Smooth muscle cell (in vitro differentiated cells): Measurements from ENCODE around the gene CETP. TPM values are rescaled to one million over a fixed set of nuclear protein-coding genes. Genes with fewer than 3 reads are reported as not detected.

ENCODE experiments used
- DNase-seq: peaks from one replicate; lab custom pipeline; 2025; ENCODE audit not compliant: unreplicated experiment; lab: John Stamatoyannopoulos, UW
- H2AFZ ChIP-seq: fragments of 200-600 bp; sonication (generic); 2 replicates; pipeline ENCODE4 v1.6.0; 2016; ENCODE audit warnings: antibody characterized with exemption, low read depth, mild to moderate bottlenecking
- H3F3A ChIP-seq: fragments of 200-600 bp; sonication (generic); 2 replicates; pipeline ENCODE4 v1.6.0; 2017; ENCODE audit warnings: antibody characterized with exemption, low read depth
- H3K27ac ChIP-seq: fragments of 200-600 bp; sonication (generic); 2 replicates; pipeline ENCODE4 v1.5.1; 2016; ENCODE audit warnings: low read depth, mild to moderate bottlenecking
- H3K27me3 ChIP-seq: fragments of 200-600 bp; sonication (generic); 2 replicates; pipeline ENCODE4 v1.6.1; 2016; ENCODE audit warnings: low read depth, mild to moderate bottlenecking
- H3K36me3 ChIP-seq: fragments of 200-600 bp; sonication (generic); 2 replicates; pipeline ENCODE4 v1.5.1; 2016; ENCODE audit warnings: low read depth
- H3K4me1 ChIP-seq: fragments of 200-600 bp; sonication (generic); 2 replicates; pipeline ENCODE4 v1.5.1; 2016; ENCODE audit warnings: low read depth
- H3K4me2 ChIP-seq: fragments of 200-600 bp; sonication (generic); 2 replicates; pipeline ENCODE4 v1.6.0; 2016; ENCODE audit warnings: mild to moderate bottlenecking
- H3K4me3 ChIP-seq: fragments of 200-600 bp; sonication (generic); 2 replicates; pipeline ENCODE4 v1.5.1; 2016; ENCODE audit warnings: mild to moderate bottlenecking
- H3K79me2 ChIP-seq: fragments of 200-600 bp; sonication (generic); 2 replicates; pipeline ENCODE4 v1.6.0; 2016; ENCODE audit warnings: low read depth, mild to moderate bottlenecking
- H3K9ac ChIP-seq: fragments of 200-600 bp; sonication (generic); 2 replicates; pipeline ENCODE4 v1.6.0; 2016; ENCODE audit warnings: low read depth
- H3K9me3 ChIP-seq: fragments of 200-600 bp; sonication (generic); replicated peaks from 2 replicates; pipeline ENCODE4 v1.5.1; 2016; ENCODE audit warnings: low read depth
- H4K20me1 ChIP-seq: fragments of 200-600 bp; sonication (generic); 2 replicates; pipeline ENCODE4 v1.6.0; 2016; ENCODE audit warnings: low read depth
- CTCF ChIP-seq: fragments of 200-600 bp; sonication (generic); IDR thresholded peaks from 2 replicates; pipeline ENCODE4 v1.5.1; 2017; ENCODE audit warnings: borderline replicate concordance, mild to moderate bottlenecking, antibody characterized with exemption; ENCODE audit not compliant: insufficient read depth, poor library complexity, severe bottlenecking
- WGBS: methylation state at CpG from one replicate; pipeline ENCODE4 v1.1.7; 2016; ENCODE audit warnings: low lambda C conversion rate; 5-methylcytosine and 5-hydroxymethylcytosine counted together
- polyA plus RNA-seq: library from polyadenylated mRNA; unstranded; fragments of >200 nt; fragmentation: Nextera tagmentation; extraction: Ambion mirVana; gene quantifications from 2 replicates; pipeline ENCODE4 v1.2.1, GENCODE V29; 2016
- total RNA-seq: library from RNA; depleted of rRNA; stranded (reverse); fragments of >200 nt; gene quantifications from 2 replicates; pipeline ENCODE4 v1.2.3, GENCODE V29; 2014

The CETP gene
- total and polyA plus RNA-seq, 2 experiments from 2014 or later: not detected

- Histone ChIP-seq H3K4me2 (no peak overlapping the region), H3F3A (peaks cover 10% of the 10 kb centered on the region), H3K79me2 (no peaks in the 10 kb centered on the region), H3K4me3 (no peak overlapping the region), H3K36me3 (no peaks in the 10 kb centered on the region), H3K9ac (no peak overlapping the region), H2AFZ (peak overlapping the region; percentile 75), H3K4me1 (no peaks in the 10 kb centered on the region), H3K9me3 (no peaks in the 10 kb centered on the region), H3K27me3 (no peaks in the 10 kb centered on the region), H4K20me1 (no peaks in the 10 kb centered on the region), H3K27ac (peak overlapping the region; percentile 65)
- 56% methylated on average over 12 of the region's 12 CpGs for WGBS
- no peak for TF ChIP-seq CTCF
- no peak for DNase-seq
These were observed 3.7 kb downstream of the CETP start for GRCh38 chr16:56965149-56966092.

- peak overlapping the region; percentile 65 for H3K27ac ChIP-seq
- no peak for TF ChIP-seq CTCF
These were observed 4.3 kb downstream of the CETP start for GRCh38 chr16:56966093-56966475.

GRCh38 chr16:56967733-56968132 lies 6.0 kb downstream of the CETP start:
- no peaks in the 10 kb centered on the region for H3K4me1 ChIP-seq
- H3K4me3 ChIP-seq: no peak overlapping the region
- H2AFZ ChIP-seq: no peak overlapping the region
- no peak for DNase-seq
- no peak overlapping the region for H3K27ac ChIP-seq
- whole genome bisulfite sequencing: 16% methylated on average over 2 of the region's 2 CpGs
- no peak overlapping the region for H3K9ac ChIP-seq
- H3K4me2 ChIP-seq: no peak overlapping the region
- H3F3A ChIP-seq: peaks cover 10% of the 10 kb centered on the region
- no peaks in the 10 kb centered on the region for H3K27me3 ChIP-seq
- no peaks in the 10 kb centered on the region for H3K36me3 ChIP-seq
- no peaks in the 10 kb centered on the region for H3K79me2 ChIP-seq
- TF ChIP-seq CTCF: no peak
- no peaks in the 10 kb centered on the region for H3K9me3 ChIP-seq
- H4K20me1 ChIP-seq: no peaks in the 10 kb centered on the region

More at GRCh38 chr16:56966093-56966475, 4.3 kb downstream of the CETP start:
- no peaks in the 10 kb centered on the region for H3K79me2 ChIP-seq
- peaks cover 10% of the 10 kb centered on the region for H3F3A ChIP-seq
- H3K36me3 ChIP-seq: no peaks in the 10 kb centered on the region
- no peaks in the 10 kb centered on the region for H3K27me3 ChIP-seq
- DNase-seq: no peak
- H3K4me3 ChIP-seq: no peak overlapping the region
- no peak overlapping the region for H3K9ac ChIP-seq
- no peaks in the 10 kb centered on the region for H3K4me1 ChIP-seq
- no peaks in the 10 kb centered on the region for H3K9me3 ChIP-seq
- peak overlapping the region; percentile 75 for H2AFZ ChIP-seq
- WGBS: 66% methylated on average over 3 of the region's 3 CpGs
- no peaks in the 10 kb centered on the region for H4K20me1 ChIP-seq
- no peak overlapping the region for H3K4me2 ChIP-seq
